Ovary (tissue), 9 donors: ENCODE results near the gene PWWP2B. TPM values are rescaled to one million over a fixed set of nuclear protein-coding genes. Genes with fewer than 3 reads are reported as not detected.

Source experiments
- DNase-seq, 5 donors: peaks; one replicate each; pipeline ENCODE4 v3.0.0-alpha.2; 2019 to 2020
- H3K27ac ChIP-seq, 2 donors: fragments of 200-600 bp; one replicate each; pipeline versions ENCODE4 v1.5.1 to v1.8.0; 2019 to 2022
- H3K27me3 ChIP-seq: fragments of 200-600 bp; one replicate; pipeline ENCODE4 v1.8.0; 2022
- H3K36me3 ChIP-seq: fragments of 200-600 bp; sonication (generic); one replicate; pipeline ENCODE4 v1.5.1; 2019
- H3K4me1 ChIP-seq: one replicate; pipeline ENCODE4 v1.8.1; 2013; ENCODE audit warnings: mild to moderate bottlenecking, moderate library complexity; ENCODE audit not compliant: insufficient read depth
- H3K4me3 ChIP-seq: fragments of 200-600 bp; sonication (generic); one replicate; pipeline ENCODE4 v1.5.1; 2017
- H3K9me3 ChIP-seq, 2 donors: fragments of 200-600 bp in 1 of 2; sonication (generic) in 1 of 2; one replicate each; pipeline versions ENCODE4 v1.5.1 to v1.8.1; 2013 to 2019; ENCODE audit warnings: mild to moderate bottlenecking in 1 of 2, moderate library complexity in 1 of 2
- CTCF ChIP-seq, 3 donors: fragments of 450-650 bp in 2 of 3; fragments of 200-600 bp in 1 of 3; IDR thresholded peaks; one replicate each; pipeline versions ENCODE4 v1.5.1 to v1.8.0; 2016 to 2022; ENCODE audit warnings: antibody characterized with exemption in 3 of 3, mild to moderate bottlenecking in 1 of 3
- EP300 ChIP-seq: sonication (generic); formaldehyde crosslinking; IDR thresholded peaks from one replicate; pipeline ENCODE4 v1.6.1; 2017; ENCODE audit warnings: antibody characterized with exemption
- POLR2A ChIP-seq: fragments of 450-650 bp; IDR thresholded peaks from one replicate; pipeline ENCODE4 v1.6.1; 2017; ENCODE audit warnings: antibody characterized with exemption, mild to moderate bottlenecking, moderate library complexity
- WGBS, 3 donors: extraction: QIAGEN DNeasy Blood & Tissue Kit in 1 of 3; methylation state at CpG; one replicate each; pipeline versions ENCODE4 v1.1.5 to v1.1.7; 2013 to 2017; 5-methylcytosine and 5-hydroxymethylcytosine counted together
- intact Hi-C, 4 donors: fragments of 100-400 bp; cut with DNase I; formaldehyde crosslinking; loops; one replicate each; pipeline versions ENCODE4 v1.11.0 to v1.15.1; 2022 to 2023
- polyA plus RNA-seq, 2 donors: library from polyadenylated mRNA; stranded (reverse); fragments of 200-250 nt in 1 of 2; fragments of 350-450 nt in 1 of 2; fragmentation: Illumina TruSeq in 1 of 2; extraction: RNeasy Lipid Tissue Mini Kit (QIAGEN cat#74804) in 1 of 2; gene quantifications; one replicate each; pipeline ENCODE4 v1.2.3, GENCODE V29; 2013 to 2014
- total RNA-seq, 7 donors: library from RNA; depleted of rRNA in 2 of 7; stranded (reverse); fragments of >200 nt in 2 of 7; fragmentation: NEBNext Ultra II Directional in 3 of 7; extraction: Animal tissue kit (Norgen Biotek cat#: 25700) in 3 of 7; gene quantifications; one replicate each; pipeline versions ENCODE4 v1.1.0 to v1.2.4, GENCODE V29; 2016 to 2023
- donor health status: DM: no; HTN: no; CAD: no; lungs with moderate emphysema.
- donor health status: DM: no; HTN: no; CAD: no.
- donor health status: Bipolar disorder and iron deficiency.
- donor health status: DM: yes; HTN: yes; CAD: no.
- donor health status: DM: no; HTN: no; CAD: no.
- donor health status: DM: yes; HTN: yes; CAD: no.

PWWP2B gene
- total and polyA plus RNA-seq, 9 donors, result 1.1 to 26.0 (median 14.9) TPM

- 30 to 45% (median 34%) methylated on average over 12 to 20 of the region's 20 CpGs for WGBS, 3 donors
- Histone ChIP-seq H3K4me1 (peaks cover 38% of the 10 kb centered on the region), H3K9me3 (no peaks in the 10 kb centered on the region), H3K27me3 (no peaks in the 10 kb centered on the region), H3K4me3 (peak overlapping the region; percentile 9), H3K27ac (peak overlapping the region in 1 of 2 donors; percentile 65), H3K36me3 (no peaks in the 10 kb centered on the region)
- intact Hi-C loops, result no loop called here
- TF ChIP-seq POLR2A (no peak), EP300 (no peak), CTCF (IDR thresholded peaks at IDR 0.05) (no peak)
- peak in 3 of 5 donors; percentile 59 to 66 (median 60) for DNase-seq
These were observed 11.4 kb downstream of the PWWP2B start for GRCh38 chr10:132408367-132408781.

GRCh38 chr10:132408823-132409666 lies 12.0 kb downstream of the PWWP2B start:
- 88 to 91% (median 91%) methylated on average over 17 to 27 of the region's 27 CpGs for WGBS, 3 donors
- Histone ChIP-seq H3K4me1 (peaks cover 38% of the 10 kb centered on the region), H3K9me3 (no peaks in the 10 kb centered on the region), H3K36me3 (no peaks in the 10 kb centered on the region), H3K4me3 (no peak overlapping the region), H3K27me3 (no peaks in the 10 kb centered on the region), H3K27ac (peak overlapping the region in 1 of 2 donors; percentile 65)
- TF ChIP-seq CTCF (IDR thresholded peaks at IDR 0.05) (no peak), EP300 (no peak)
- intact Hi-C loops, result no loop called here
- DNase-seq, result peak in 2 of 5 donors; percentile 22 to 38

- Histone ChIP-seq H3K27me3 (no peaks in the 10 kb centered on the region), H3K4me1 (peaks cover 40% of the 10 kb centered on the region), H3K36me3 (no peaks in the 10 kb centered on the region), H3K27ac (no peak overlapping the region), H3K9me3 (no peaks in the 10 kb centered on the region), H3K4me3 (no peak overlapping the region)
- TF ChIP-seq CTCF (IDR thresholded peaks at IDR 0.05) (no peak), EP300 (no peak), POLR2A (no peak)
- WGBS, 3 donors, result 89 to 93% (median 89%) methylated on average over 4 of the region's 4 CpGs
- intact Hi-C loops, result no loop called here
- DNase-seq, result no peak
These were observed 12.6 kb downstream of the PWWP2B start for GRCh38 chr10:132409667-132410028.

GRCh38 chr10:132410056-132410778 lies 13.2 kb downstream of the PWWP2B start:
- H3K27me3 ChIP-seq, result no peaks in the 10 kb centered on the region
- peaks cover 40% of the 10 kb centered on the region for H3K4me1 ChIP-seq
- peak overlapping the region in 1 of 2 donors; percentile 69 for H3K27ac ChIP-seq
- H3K36me3 ChIP-seq, result no peaks in the 10 kb centered on the region
- TF ChIP-seq POLR2A (no peak), EP300 (no peak), CTCF (IDR thresholded peaks at IDR 0.05) (no peak)
- H3K4me3 ChIP-seq, result no peak overlapping the region
- intact Hi-C loops, result no loop called here
- no peak for DNase-seq
- H3K9me3 ChIP-seq, result no peaks in the 10 kb centered on the region
- 92 to 96% (median 94%) methylated on average over 21 to 28 of the region's 28 CpGs for WGBS, 3 donors
